WTC11 (cell line): Measurements from ENCODE around the gene TMEM235. TPM values are rescaled to one million over a fixed set of nuclear protein-coding genes. Genes with fewer than 3 reads are reported as not detected.

Source experiments
- ATAC-seq: fragments of 200-7000 bp; cut with Tn5 transposase; 2 replicates; pipeline ENCODE4 v1.10.0; 2021; ENCODE audit warnings: mild to moderate bottlenecking, moderate library complexity
- CTCF ChIA-PET: fragments of 300-600 bp; sonication (Branson Sonifier 250); formaldehyde crosslinking; loops from one replicate; lab custom pipeline; 2021; ENCODE audit warnings: antibody characterized with exemption; lab: Charles Lee
- POLR2A ChIA-PET: fragments of 350-600 bp; sonication (Branson Sonifier 250); formaldehyde crosslinking; loops from one replicate; lab custom pipeline; 2021; ENCODE audit warnings: antibody characterized with exemption; lab: Charles Lee
- DNase-seq: peaks from one replicate; pipeline ENCODE4 v3.0.0; 2021; ENCODE audit warnings: low spot score
- H3K27ac Mint-ChIP-seq: 2 replicates; pipeline ENCODE4 v1.8.0; 2021; ENCODE audit warnings: mixed read lengths
- H3K27me3 Mint-ChIP-seq: 2 replicates; pipeline ENCODE4 v1.8.0; 2021; ENCODE audit warnings: low read depth, mild to moderate bottlenecking, moderate library complexity, mixed read lengths
- H3K36me3 Mint-ChIP-seq: 2 replicates; pipeline ENCODE4 v1.8.0; 2021; ENCODE audit warnings: mixed read lengths
- H3K4me1 Mint-ChIP-seq: 2 replicates; pipeline ENCODE4 v1.8.0; 2022; ENCODE audit warnings: mixed read lengths
- H3K4me3 Mint-ChIP-seq: 2 replicates; pipeline ENCODE4 v1.8.0; 2021; ENCODE audit warnings: mild to moderate bottlenecking, moderate library complexity, mixed read lengths
- H3K9me3 Mint-ChIP-seq: 2 replicates; pipeline ENCODE4 v1.8.0; 2021; ENCODE audit warnings: mixed read lengths
- ATF2 ChIP-seq: sonication (generic); formaldehyde crosslinking; IDR thresholded peaks from 2 replicates; pipeline ENCODE4 v1.8.1; 2022; ENCODE audit warnings: low read depth, missing genetic modification reagents, borderline replicate concordance
- CTCF ChIP-seq: fragments of 200-600 bp; IDR thresholded peaks from 2 replicates; pipeline ENCODE4 v1.8.0; 2022; ENCODE audit warnings: antibody characterized with exemption
- E2F1 ChIP-seq: sonication (generic); formaldehyde crosslinking; IDR thresholded peaks from 2 replicates; pipeline ENCODE4 v1.8.0; 2022; ENCODE audit warnings: mild to moderate bottlenecking, missing genetic modification reagents
- FOXP4 ChIP-seq: sonication (generic); formaldehyde crosslinking; IDR thresholded peaks from 2 replicates; pipeline ENCODE4 v1.8.0; 2022; ENCODE audit warnings: mild to moderate bottlenecking, missing genetic modification reagents
- GABPB1 ChIP-seq: sonication (generic); formaldehyde crosslinking; IDR thresholded peaks from 2 replicates; pipeline ENCODE4 v1.8.1; 2023; ENCODE audit warnings: mild to moderate bottlenecking, missing genetic modification reagents
- GRHL2 ChIP-seq: fragments of 250-450 bp; sonication (Bioruptor Pico); IDR thresholded peaks from 2 replicates; pipeline ENCODE4 v1.8.0; 2022; ENCODE audit warnings: mild to moderate bottlenecking, moderate library complexity; ENCODE audit not compliant: insufficient replicate concordance, severe bottlenecking
- HMGXB4 ChIP-seq: sonication (generic); formaldehyde crosslinking; IDR thresholded peaks from 2 replicates; pipeline ENCODE4 v1.8.1; 2023; ENCODE audit warnings: mild to moderate bottlenecking, moderate library complexity, missing genetic modification reagents
- ZBTB43 ChIP-seq: sonication (generic); formaldehyde crosslinking; IDR thresholded peaks from 2 replicates; pipeline ENCODE4 v1.8.1; 2023; ENCODE audit warnings: mild to moderate bottlenecking, missing genetic modification reagents
- ZSCAN18 ChIP-seq: fragments of 250-450 bp; sonication (Bioruptor Pico); IDR thresholded peaks from 2 replicates; pipeline ENCODE4 v2.1.2; 2022; ENCODE audit warnings: mild to moderate bottlenecking, moderate library complexity
- total RNA-seq: library from RNA; stranded (reverse); gene quantifications from 3 replicates; pipeline ENCODE4 v1.2.3, GENCODE V29; 2021

TMEM235 gene
- total RNA-seq, 1 experiment from 2014 or later = 0.24 TPM

- no peak for TF ChIP-seq FOXP4 (CRISPR knock-in tag)
These were observed 57.6 kb downstream of the TMEM235 start (continued) for GRCh38 chr17:78289004-78289403.

- Mint-ChIP-seq H3K27ac (no peak overlapping the region), H3K27me3 (no peaks in the 10 kb centered on the region; the same call in 1 of the 2 replicates), H3K36me3 (no peaks in the 10 kb centered on the region), H3K4me1 (peaks cover 1% of the 10 kb centered on the region), H3K9me3 (no peaks in the 10 kb centered on the region), H3K4me3 (no peak overlapping the region)
- ChIA-PET CTCF (interaction anchor here (0.9 to 2.3 kb wide), 6 partner anchors 12 to 187 kb away, joined by 4 to 22 read pairs (median 6); no protein-coding TSS in a partner anchor), POLR2A (no interaction called here)
- ATAC-seq = peak; percentile 95
- TF ChIP-seq GABPB1 (CRISPR knock-in tag) (0 out of 2 replicates have a peak, but pooled peaks have one; percentile 15), ZBTB43 (CRISPR knock-in tag) (peak; percentile 98), ATF2 (CRISPR knock-in tag) (no peak), GRHL2 (CRISPR knock-in tag) (no peak), CTCF (peak; percentile 63), HMGXB4 (CRISPR knock-in tag) (no peak), ZSCAN18 (no peak), E2F1 (no peak)
- peak; percentile 78 for DNase-seq
These were observed 58.5 kb downstream of the TMEM235 start for GRCh38 chr17:78289802-78290363.

Other genes with a start within 250 kb of the TMEM235 start
- 90.9 to 120 TPM (median 93.2 TPM) in 3 replicates for gene TMC6, start 102.9 kb upstream of the TMEM235 start, total RNA-seq
- 2.9 to 3.7 TPM (median 3.1 TPM) in 3 replicates for gene TMC8, start 100.9 kb upstream of the TMEM235 start, total RNA-seq
- not detected in 3 replicates for gene C17orf99, start 85.2 kb upstream of the TMEM235 start, total RNA-seq
- gene SYNGR2, start 63.0 kb upstream of the TMEM235 start, total RNA-seq = 47.7 to 50.3 TPM (median 50.2 TPM) in 3 replicates
- 72.5 to 84.1 TPM (median 82.6 TPM) in 3 replicates for gene TK1, start 44.6 kb upstream of the TMEM235 start, total RNA-seq
- gene AFMID, start 44.3 kb upstream of the TMEM235 start, total RNA-seq = 45.1 to 58.7 TPM (median 48.8 TPM) in 3 replicates
- gene BIRC5, start 17.4 kb upstream of the TMEM235 start, total RNA-seq = 115 to 117 TPM (median 117 TPM) in 3 replicates
- gene SOCS3, start 128.4 kb downstream of the TMEM235 start, total RNA-seq = 23.8 to 24.6 TPM (median 24.2 TPM) in 3 replicates
- 45.4 to 51.4 TPM (median 47.0 TPM) in 3 replicates for gene PGS1, start 147.0 kb downstream of the TMEM235 start, total RNA-seq